Measurements from ENCODE around the gene CD247.

DNA sequence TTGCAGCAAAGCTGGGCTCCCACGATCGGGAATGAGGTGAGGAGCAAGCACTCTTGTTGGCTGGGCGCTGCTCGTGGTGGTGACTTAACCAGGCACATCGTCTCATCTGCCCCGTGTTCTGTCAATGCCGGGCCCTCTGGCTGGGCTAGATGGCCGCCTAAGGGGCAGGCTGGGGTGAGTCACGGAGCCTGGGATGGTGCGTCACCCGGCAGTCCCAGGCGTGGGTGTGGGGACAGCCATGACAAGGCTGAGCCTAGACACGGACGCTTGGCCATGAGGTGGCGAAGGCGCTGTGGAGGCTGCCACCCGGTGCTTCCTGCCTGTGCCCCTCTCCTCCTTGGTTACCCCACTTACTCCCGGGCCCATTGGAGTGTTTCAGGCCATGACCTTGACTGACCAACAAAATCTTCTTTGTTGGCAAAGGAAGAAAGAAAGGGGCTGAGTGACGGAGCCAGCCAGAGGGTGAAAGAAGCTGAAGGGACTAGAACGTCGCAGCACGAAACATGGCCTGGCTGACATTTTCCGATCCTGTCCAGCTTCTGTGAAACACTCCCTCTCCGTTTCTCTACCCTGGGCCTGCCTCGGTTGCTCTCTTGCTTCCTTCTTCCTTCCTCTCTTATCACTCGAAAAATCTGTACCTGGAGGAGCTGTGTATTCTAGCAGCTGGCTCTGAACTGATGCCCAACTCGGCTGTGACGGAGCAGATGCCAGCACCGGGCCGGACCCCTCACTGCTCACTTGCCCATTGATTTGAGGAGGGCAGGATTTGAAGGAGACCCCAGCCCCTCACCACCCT lies 596 bp downstream of the CD247 start:
- TF ChIP-seq CTCF (IDR thresholded peaks at IDR 0.05) (no peak), POLR2A (IDR thresholded peaks at IDR 0.05) (no peak)

Data from prostate gland (tissue), 2 donors.